K562 (cell line): Measurements from ENCODE around the gene ITIH6. TPM values are rescaled to one million over a fixed set of nuclear protein-coding genes. Genes with fewer than 3 reads are reported as not detected.

Source experiments
- ATAC-seq: fragments of 200-7000 bp; cut with Tn5 transposase; 3 replicates; pipeline ENCODE4 v1.9.1; 2020; ENCODE audit warnings: moderate library complexity
- BruUV-seq: library from RNA; stranded (reverse); fragments of 400-500 nt; replicated peaks from 2 replicates; lab custom pipeline; 2021; lab: Mats Ljungman, UMichigan
- CTCF ChIA-PET: fragments of 300-600 bp; formaldehyde crosslinking; extraction: SDS; loops from one replicate; lab custom pipeline; 2021; ENCODE audit warnings: low intra/inter-chr PET ratio; lab: Yijun Ruan, JAX
- POLR2A ChIA-PET: fragments of 300-600, 350-650 bp; sonication (Branson Sonifier 250); formaldehyde crosslinking; extraction: SDS; loops from one replicate; lab custom pipeline; 2021; ENCODE audit warnings: antibody characterized with exemption, inconsistent platforms; lab: Yijun Ruan, JAX
- DNase-seq, 4 experiments: peaks; one replicate each; pipeline versions ENCODE4 v3.0.0 to v3.0.0-alpha.2; 2011 to 2018; ENCODE audit warnings: low spot score in 3 of 4, mixed read lengths in 3 of 4; ENCODE audit errors: extremely low read depth in 1 of 4
- FAIRE-seq: peaks from 2 replicates; lab custom pipeline; 2011; peaks lifted over from hg19 to GRCh38; lab: Jason Lieb, UNC
- H2AFZ ChIP-seq: 2 replicates; pipeline ENCODE4 v1.6.0; 2011; ENCODE audit warnings: low read depth, low read length, control low read depth, inconsistent platforms
- H3K27ac ChIP-seq: fragments of 200-600 bp; 3 replicates; pipeline ENCODE4 v1.8.0; 2011; ENCODE audit warnings: low read depth, mild to moderate bottlenecking, control low read depth, inconsistent platforms, low read length, moderate library complexity, mixed read lengths; ENCODE audit errors: extremely low read depth
- H3K27me3 ChIP-seq, 2 experiments: fragments of 300-600 bp in 1 of 2; 2 replicates in 1 of 2; 3 replicates in 1 of 2; pipeline versions ENCODE4 v1.6.0 to v1.8.0; 2011; ENCODE audit warnings: inconsistent platforms in 2 of 2, low read length in 2 of 2, mild to moderate bottlenecking in 1 of 2, mixed read lengths in 1 of 2, moderate library complexity in 1 of 2; ENCODE audit not compliant: control insufficient read depth in 2 of 2, insufficient read depth in 2 of 2
- H3K36me3 ChIP-seq: fragments of 300-600 bp; 3 replicates; pipeline ENCODE4 v1.8.0; 2011; ENCODE audit warnings: mild to moderate bottlenecking, low read length, inconsistent platforms; ENCODE audit not compliant: control insufficient read depth, insufficient read depth
- H3K4me1 ChIP-seq, 2 experiments: fragments of 200-600 bp in 1 of 2; replicated peaks in 1 of 2; 2 replicates in 1 of 2; 3 replicates in 1 of 2; pipeline versions ENCODE4 v1.5.1 to v1.8.0; 2011; ENCODE audit warnings: inconsistent platforms in 2 of 2, low read length in 2 of 2, mild to moderate bottlenecking in 1 of 2, mixed read lengths in 1 of 2, moderate library complexity in 1 of 2; ENCODE audit not compliant: control insufficient read depth in 2 of 2, insufficient read depth in 2 of 2
- H3K4me2 ChIP-seq: 2 replicates; pipeline ENCODE4 v1.6.1; 2011; ENCODE audit warnings: low read length, control low read depth, inconsistent platforms, mixed read lengths; ENCODE audit not compliant: insufficient read depth
- H3K4me3 ChIP-seq: fragments of 200-600 bp; sonication (generic), shearing (Covaris generic); 2 replicates; pipeline ENCODE4 v1.5.1; 2016; ENCODE audit warnings: control low read depth, inconsistent platforms
- H3K79me2 ChIP-seq: fragments of 200-600 bp; 3 replicates; pipeline ENCODE4 v1.8.0; 2011; ENCODE audit warnings: low read length, inconsistent platforms; ENCODE audit not compliant: control insufficient read depth, insufficient read depth
- H3K9ac ChIP-seq, 2 experiments: 2 replicates each; pipeline versions ENCODE4 v1.6.0 to v1.6.1; 2011; ENCODE audit warnings: low read depth in 2 of 2, low read length in 2 of 2, control low read depth in 1 of 2, inconsistent platforms in 1 of 2, mild to moderate bottlenecking in 1 of 2, mixed read lengths in 1 of 2; ENCODE audit not compliant: insufficient read depth in 1 of 2
- H3K9me1 ChIP-seq: one replicate; pipeline ENCODE4 v1.6.0; 2011; ENCODE audit warnings: inconsistent platforms, mild to moderate bottlenecking, low read length, moderate library complexity; ENCODE audit not compliant: control insufficient read depth, insufficient read depth
- H3K9me3 ChIP-seq: replicated peaks from 2 replicates; pipeline ENCODE4 v1.5.1; 2011; ENCODE audit warnings: low read depth, low read length, inconsistent platforms; ENCODE audit not compliant: control insufficient read depth, insufficient read depth
- H4K20me1 ChIP-seq: replicated peaks from 2 replicates; pipeline ENCODE4 v1.6.1; 2011; ENCODE audit warnings: low read length, inconsistent platforms, mixed read lengths; ENCODE audit not compliant: control insufficient read depth, insufficient read depth
- BCL6 ChIP-seq: fragments of 250-450 bp; sonication (Bioruptor Pico); IDR thresholded peaks from 2 replicates; pipeline ENCODE4 v1.4.0; 2020
- CREB3 ChIP-seq: fragments of 450-650 bp; conservative IDR thresholded peaks from 2 replicates; pipeline ENCODE4 v1.6.1; 2016; ENCODE audit warnings: missing genetic modification characterization, low read depth, mild to moderate bottlenecking, missing compliant biosample characterization, moderate library complexity
- HBP1 ChIP-seq: fragments of 450-650 bp; formaldehyde crosslinking; IDR thresholded peaks from 2 replicates; pipeline ENCODE4 v1.4.0; 2022; ENCODE audit warnings: missing genetic modification characterization
- HNRNPK ChIP-seq: fragments of 200-400 bp; formaldehyde crosslinking; IDR thresholded peaks from one replicate; pipeline ENCODE4 v1.6.1; 2018; ENCODE audit warnings: mild to moderate bottlenecking, low read depth, low read length; ENCODE audit not compliant: poor library complexity, severe bottlenecking
- HSF4 ChIP-seq: fragments of 250-450 bp; sonication (Bioruptor Pico); IDR thresholded peaks from 2 replicates; pipeline ENCODE4 v2.1.2; 2022; ENCODE audit warnings: mild to moderate bottlenecking, moderate library complexity, borderline replicate concordance
- KLF6 ChIP-seq: fragments of 250-450 bp; sonication (Bioruptor Pico); IDR thresholded peaks from 2 replicates; pipeline ENCODE4 v1.4.0; 2020; ENCODE audit warnings: mild to moderate bottlenecking, moderate library complexity, borderline replicate concordance
- PHTF2 ChIP-seq: fragments of 250-450 bp; sonication (Bioruptor Pico); IDR thresholded peaks from 2 replicates; pipeline ENCODE4 v1.5.0; 2021; ENCODE audit warnings: mild to moderate bottlenecking
- PML ChIP-seq: IDR thresholded peaks from 2 replicates; pipeline ENCODE4 v1.6.1; 2012; ENCODE audit warnings: low read length, inconsistent platforms
- RAD51 ChIP-seq: fragments of 450-650 bp; IDR thresholded peaks from 2 replicates; pipeline ENCODE4 v1.7.1; 2016; ENCODE audit warnings: low read depth, mild to moderate bottlenecking, borderline replicate concordance
- RBM17 ChIP-seq: fragments of 200-400 bp; formaldehyde crosslinking; IDR thresholded peaks from 2 replicates; pipeline ENCODE4 v1.6.1; 2017; ENCODE audit warnings: low read depth, mild to moderate bottlenecking, low read length, borderline replicate concordance
- RFX1 ChIP-seq: fragments of 450-650 bp; IDR thresholded peaks from 2 replicates; pipeline ENCODE4 v1.6.1; 2016; ENCODE audit warnings: mild to moderate bottlenecking, moderate library complexity
- RUNX1 ChIP-seq: sonication (generic); IDR thresholded peaks from 2 replicates; pipeline ENCODE4 v1.6.1; 2016; ENCODE audit warnings: antibody characterized with exemption, low read depth
- SPI1 ChIP-seq: IDR thresholded peaks from 2 replicates; pipeline ENCODE4 v1.6.1; 2011; ENCODE audit warnings: low read depth, low read length, control low read depth, borderline replicate concordance
- STAG1 ChIP-seq: sonication (generic); formaldehyde crosslinking; IDR thresholded peaks from 2 replicates; pipeline ENCODE4 v1.5.0; 2020; ENCODE audit warnings: missing genetic modification reagents, borderline replicate concordance
- TCF7 ChIP-seq: sonication (generic); IDR thresholded peaks from 2 replicates; pipeline ENCODE4 v1.6.1; 2016; ENCODE audit warnings: antibody characterized with exemption, borderline replicate concordance
- ZBTB8A ChIP-seq: fragments of 450-650 bp; IDR thresholded peaks from 2 replicates; pipeline ENCODE4 v1.6.1; 2018; ENCODE audit warnings: mild to moderate bottlenecking, moderate library complexity; ENCODE audit not compliant: partially characterized antibody
- ZKSCAN1 ChIP-seq: fragments of 150-350 bp; IDR thresholded peaks from 2 replicates; pipeline ENCODE4 v1.6.1; 2016; ENCODE audit warnings: low read depth, low read length
- ZNF23 ChIP-seq: fragments of 250-450 bp; sonication (Bioruptor Pico); IDR thresholded peaks from 2 replicates; pipeline ENCODE4 v1.4.0; 2020; ENCODE audit warnings: mild to moderate bottlenecking
- ZNF384 ChIP-seq: IDR thresholded peaks from 2 replicates; pipeline ENCODE4 v1.6.1; 2012; ENCODE audit warnings: low read depth, low read length, improper control_type of control experiment
- WGBS: fragments of 100-300 bp; shearing (Covaris generic); methylation state at CpG from one replicate; pipeline ENCODE4 v1.1.6; 2016; ENCODE audit warnings: low coverage, mixed read lengths; ENCODE audit not compliant: insufficient coverage; ENCODE audit errors: missing lambda C conversion rate; 5-methylcytosine and 5-hydroxymethylcytosine counted together
- in situ Hi-C: fragments of 300-500 bp; cut with MboI; formaldehyde crosslinking; loops from 4 replicates; pipeline ENCODE4 v1.15.0; 2018; ENCODE audit warnings: inconsistent platforms, mixed read lengths
- intact Hi-C: fragments of 100-400 bp; cut with micrococcal nuclease; formaldehyde crosslinking; loops from 2 replicates; pipeline ENCODE4 v1.14.2; 2022
- polyA plus RNA-seq, 8 experiments: library from polyadenylated mRNA; depleted of rRNA in 4 of 8; stranded (reverse) in 5 of 8; unstranded in 3 of 8; fragments of >200 nt; fragmentation: Nextera tagmentation in 2 of 8; fragmentation: Illumina TruSeq in 1 of 8; extraction: Ambion mirVana in 2 of 8; extraction: Trizol in 1 of 8; gene quantifications; 2 replicates each; pipeline versions ENCODE4 v1.2.1 to v1.2.3, GENCODE V29; 2011 to 2014; ENCODE audit warnings: inconsistent platforms in 1 of 8, missing spikeins in 1 of 8
- total RNA-seq, 7 experiments: library from RNA; depleted of rRNA in 6 of 7; stranded (reverse); fragments of >200 nt in 6 of 7; fragmentation: Illumina TruSeq in 2 of 7; extraction: Trizol in 2 of 7; gene quantifications; 2 replicates each; pipeline versions ENCODE4 v1.2.1 to v1.2.3, GENCODE V29; 2011 to 2021; ENCODE audit warnings: low replicate concordance in 1 of 7
- TF ChIP-seq, protein P1 (sequence below): fragments of 450-650 bp; IDR thresholded peaks from 2 replicates; pipeline ENCODE4 v1.6.1; 2016; ENCODE audit warnings: borderline replicate concordance

Gene ITIH6
- total and polyA plus RNA-seq, 9 of the 15 experiments (the other 6 are each of a cell fraction or from before 2014, with no cell fraction given) = 0.03 TPM; not detected in 8

GRCh38 chrX:54819201-54819600 is 21.1 kb upstream of the ITIH6 start (continued):
- TF ChIP-seq, protein P1, sequence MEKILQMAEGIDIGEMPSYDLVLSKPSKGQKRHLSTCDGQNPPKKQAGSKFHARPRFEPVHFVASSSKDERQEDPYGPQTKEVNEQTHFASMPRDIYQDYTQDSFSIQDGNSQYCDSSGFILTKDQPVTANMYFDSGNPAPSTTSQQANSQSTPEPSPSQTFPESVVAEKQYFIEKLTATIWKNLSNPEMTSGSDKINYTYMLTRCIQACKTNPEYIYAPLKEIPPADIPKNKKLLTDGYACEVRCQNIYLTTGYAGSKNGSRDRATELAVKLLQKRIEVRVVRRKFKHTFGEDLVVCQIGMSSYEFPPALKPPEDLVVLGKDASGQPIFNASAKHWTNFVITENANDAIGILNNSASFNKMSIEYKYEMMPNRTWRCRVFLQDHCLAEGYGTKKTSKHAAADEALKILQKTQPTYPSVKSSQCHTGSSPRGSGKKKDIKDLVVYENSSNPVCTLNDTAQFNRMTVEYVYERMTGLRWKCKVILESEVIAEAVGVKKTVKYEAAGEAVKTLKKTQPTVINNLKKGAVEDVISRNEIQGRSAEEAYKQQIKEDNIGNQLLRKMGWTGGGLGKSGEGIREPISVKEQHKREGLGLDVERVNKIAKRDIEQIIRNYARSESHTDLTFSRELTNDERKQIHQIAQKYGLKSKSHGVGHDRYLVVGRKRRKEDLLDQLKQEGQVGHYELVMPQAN = no peak
- TF ChIP-seq BCL6 (CRISPR knock-in tag) = no peak
- no peak for TF ChIP-seq ZKSCAN1
- TF ChIP-seq HNRNPK = no peak
- no peak for TF ChIP-seq RAD51

- no peak overlapping the region for H3K27ac ChIP-seq
- ATAC-seq = no peak
- CTCF ChIA-PET = no interaction called here
- no peaks in the 10 kb centered on the region for H3K36me3 ChIP-seq
- H3K4me3 ChIP-seq = no peak overlapping the region
- no peaks in the 10 kb centered on the region for H3K9me3 ChIP-seq
- FAIRE-seq = no peak
- DNase-seq = no peak
- H3K9ac ChIP-seq = no peak overlapping the region
- 4% methylated on average over 2 of the region's 5 CpGs for WGBS
- no peaks in the 10 kb centered on the region; the same call in 1 of the 2 replicates for H4K20me1 ChIP-seq
- no peaks in the 10 kb centered on the region for H3K79me2 ChIP-seq
- H3K4me1 ChIP-seq = no peaks in the 10 kb centered on the region
- no TSS peak for BruUV-seq
- intact Hi-C loops = no loop called here
- in situ Hi-C loops = no loop called here
- peaks cover 0 to 15% of the 10 kb centered on the region in 2 experiments; a peak in 2 of 5 replicates for H3K27me3 ChIP-seq
- H3K4me2 ChIP-seq = no peak overlapping the region
- no peaks in the 10 kb centered on the region for H3K9me1 ChIP-seq
- POLR2A ChIA-PET = no interaction called here
- H2AFZ ChIP-seq = no peak overlapping the region
- TF ChIP-seq ZNF23 (CRISPR knock-in tag) (no peak), RUNX1 (no peak), HSF4 (CRISPR knock-in tag) (no peak), PHTF2 (CRISPR knock-in tag) (no peak), ZKSCAN1 (no peak), STAG1 (CRISPR knock-in tag) (no peak), TCF7 (no peak), KLF6 (no peak), SPI1 (no peak), CREB3 (tag) (no peak), RFX1 (no peak), PML (no peak), ZBTB8A (no peak), HBP1 (CRISPR knock-in tag) (no peak), RBM17 (no peak), ZNF384 (no peak)
Observed at GRCh38 chrX:54818221-54818620, 20.2 kb upstream of the ITIH6 start.
